ENCODE results near the gene TEX29.

TEX29 gene

GRCh38 chr13:111343186-111343805 is 22.9 kb downstream of the TEX29 start:
- DNase-seq, result no peak

- DNase-seq, result no peak
Observed at GRCh38 chr13:111344471-111345191, 24.2 kb downstream of the TEX29 start.

GRCh38 chr13:111345682-111346081 is 25.2 kb downstream of the TEX29 start:
- no peak for DNase-seq

GRCh38 chr13:111346101-111346680 is 25.7 kb downstream of the TEX29 start:
- no peak for DNase-seq

GRCh38 chr13:111347438-111347837 is 27.0 kb downstream of the TEX29 start:
- no peak for DNase-seq

- DNase-seq, result no peak
Observed at GRCh38 chr13:111353508-111353907, 33.1 kb downstream of the TEX29 start.

GRCh38 chr13:111354789-111355188 is 34.3 kb downstream of the TEX29 start:
- no peak for DNase-seq

- no peak for DNase-seq
Observed at GRCh38 chr13:111356795-111357194, 36.4 kb downstream of the TEX29 start.

GRCh38 chr13:111359237-111359915 is 38.9 kb downstream of the TEX29 start:
- DNase-seq, result no peak

- no peak for DNase-seq
Observed at GRCh38 chr13:111359930-111360329, 39.5 kb downstream of the TEX29 start.

GRCh38 chr13:111360452-111360851 is 40.0 kb downstream of the TEX29 start:
- DNase-seq, result no peak

- DNase-seq, result no peak
Observed at GRCh38 chr13:111361046-111361872, 40.8 kb downstream of the TEX29 start.

GRCh38 chr13:111361873-111362648 is 41.6 kb downstream of the TEX29 start:
- DNase-seq, result no peak

GRCh38 chr13:111363121-111363520 is 42.7 kb downstream of the TEX29 start:
- no peak for DNase-seq

GRCh38 chr13:111363591-111363990 is 43.1 kb downstream of the TEX29 start:
- no peak for DNase-seq

- DNase-seq, result no peak
Observed at GRCh38 chr13:111365149-111366005, 44.9 kb downstream of the TEX29 start.

GRCh38 chr13:111367340-111367739 is 46.9 kb downstream of the TEX29 start:
- DNase-seq, result no peak

GRCh38 chr13:111368091-111368490 is 47.6 kb downstream of the TEX29 start:
- DNase-seq, result no peak

GRCh38 chr13:111370147-111370546 is 49.7 kb downstream of the TEX29 start:
- DNase-seq, result no peak

All from suppressor macrophage (primary cell).